NCI-H187 treated with DMSO at 0.1 percent for 48 hours (cell line): ENCODE data around the gene ANTXRL.
"Not testable (repeated sequence)": the region's sequence is repeated elsewhere in the genome, so short reads cannot be mapped to it uniquely, and the experiment has no call there.

Source experiments
- DNase-seq: peaks from one replicate; lab custom pipeline; 2025; lab: John Stamatoyannopoulos, UW

Gene ANTXRL

DNA sequence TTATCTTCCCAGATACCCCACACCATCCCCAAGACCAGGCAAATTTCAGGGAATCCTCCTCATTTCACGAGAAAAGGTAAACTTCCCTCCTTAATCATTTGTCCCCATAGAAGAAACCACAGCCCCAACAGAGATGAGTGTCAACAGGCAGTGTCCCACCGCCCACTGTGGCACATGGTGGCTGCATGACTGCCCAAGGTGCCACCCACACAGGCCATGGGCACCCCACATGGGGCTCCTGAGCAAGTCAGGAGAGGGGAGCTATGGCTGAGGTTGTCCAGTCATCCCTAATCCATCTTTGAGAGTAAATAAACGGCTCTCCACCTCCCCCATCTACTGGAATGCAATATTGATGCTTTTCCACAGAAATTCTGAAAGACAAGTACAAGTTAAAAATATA, 44.1 kb downstream of the ANTXRL start:
- no peak for DNase-seq

GRCh38 chr10:46365484-46365883, 78.7 kb downstream of the ANTXRL start:
- DNase-seq, result not testable (repeated sequence)

DNA sequence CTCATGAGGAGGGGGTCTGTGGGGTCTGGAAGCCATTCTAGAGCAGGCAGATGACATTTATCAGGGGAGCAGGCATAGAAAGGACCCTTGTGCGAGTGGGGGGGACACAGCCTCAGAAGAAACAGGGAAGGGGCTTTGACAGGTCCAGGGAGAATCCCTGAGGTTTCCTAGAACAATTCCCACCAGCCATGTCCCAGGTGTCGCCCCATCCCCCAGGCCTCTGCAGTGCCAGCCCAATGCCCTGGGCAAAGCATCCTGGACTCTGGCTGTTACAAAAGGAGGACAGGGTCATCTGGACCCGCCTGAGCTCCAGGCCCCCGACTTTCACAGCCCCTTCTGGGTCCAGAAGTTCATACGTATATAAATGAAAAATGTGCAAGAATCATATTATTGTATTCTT, 80.4 kb downstream of the ANTXRL start:
- DNase-seq, result not testable (repeated sequence)

DNA sequence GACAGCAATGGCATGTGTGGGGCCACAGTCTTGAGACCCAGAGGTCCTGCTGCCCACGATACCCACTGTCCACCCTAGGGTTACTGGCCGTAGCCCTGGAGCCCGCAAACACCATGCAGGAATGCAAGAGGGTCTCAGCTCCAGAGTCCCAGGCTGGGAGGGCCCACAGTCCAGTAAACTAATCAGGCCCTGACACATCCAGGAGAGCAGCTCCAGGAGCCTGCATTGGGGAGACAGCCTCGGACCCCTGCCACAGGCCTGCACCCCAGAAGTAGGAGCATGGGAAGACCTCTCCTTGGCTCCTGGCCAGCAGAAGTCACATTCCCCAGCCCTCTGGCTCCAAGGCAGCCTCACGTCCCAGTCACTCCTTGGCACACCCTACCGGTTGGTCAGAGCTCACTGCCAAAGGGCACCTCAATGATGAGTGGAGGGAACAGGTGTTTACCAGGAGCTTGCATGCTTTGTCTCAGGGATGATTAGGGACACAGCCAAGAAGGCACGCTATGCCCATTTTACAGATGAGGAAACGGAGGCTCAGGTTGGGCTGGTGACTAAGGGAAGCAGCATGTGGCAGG, 81.0 kb downstream of the ANTXRL start:
- not testable (repeated sequence) for DNase-seq

DNA sequence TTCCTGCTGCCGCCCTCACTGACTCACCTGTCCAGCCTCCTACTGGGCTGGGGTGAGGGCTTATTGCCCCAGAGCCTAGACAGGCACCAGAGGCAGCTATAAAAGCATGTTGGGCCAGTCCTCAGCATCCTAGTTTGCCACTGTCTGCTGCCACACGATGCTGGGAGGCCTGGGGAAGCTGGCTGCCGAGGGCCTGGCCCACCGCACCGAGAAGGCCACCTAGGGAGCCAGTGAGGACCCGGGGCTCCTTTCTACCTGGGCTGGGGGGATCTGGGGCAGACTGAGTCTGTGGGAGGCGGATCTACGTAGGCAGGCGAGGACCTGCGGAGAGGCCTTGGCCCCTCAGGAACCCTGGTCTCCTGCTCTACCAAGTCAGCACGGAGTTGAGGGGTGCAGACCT, 82.2 kb downstream of the ANTXRL start:
- DNase-seq, result not testable (repeated sequence)

DNA sequence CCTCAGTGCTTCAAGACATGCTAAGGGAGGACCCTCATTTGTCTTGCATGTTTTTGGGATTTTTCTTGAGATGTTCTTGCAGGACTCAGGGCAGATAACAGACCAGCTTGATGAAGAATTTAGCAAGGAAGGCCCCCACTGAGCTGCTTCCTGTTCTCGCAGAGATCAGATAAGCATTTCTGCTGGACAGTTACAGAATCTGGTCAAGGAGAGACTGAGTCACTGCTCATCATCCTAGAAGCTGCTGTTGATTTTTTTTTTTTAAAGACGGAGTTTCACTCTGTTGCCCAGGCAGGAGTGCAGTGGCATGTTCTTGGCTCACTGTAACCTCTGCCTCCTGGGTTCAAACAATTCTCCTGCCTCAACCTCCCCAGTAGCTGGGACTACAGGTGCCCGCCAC, 87.6 kb downstream of the ANTXRL start:
- DNase-seq, result not testable (repeated sequence)

- DNase-seq, result not testable (repeated sequence)
These were observed 88.6 kb downstream of the ANTXRL start, which contains the start of gene ANXA8L1 for GRCh38 chr10:46375406-46375805. ANXA8L1 (plus strand) TSS chr10:46375776; CDS start chr10:46375852, 76 bp downstream.

GRCh38 chr10:46377022-46377421, 90.2 kb downstream of the ANTXRL start:
- DNase-seq, result not testable (repeated sequence)

- DNase-seq, result not testable (repeated sequence)
These were observed 90.9 kb downstream of the ANTXRL start for GRCh38 chr10:46377651-46378050.

- not testable (repeated sequence) for DNase-seq
These were observed 91.3 kb downstream of the ANTXRL start for GRCh38 chr10:46378108-46378507.

DNA sequence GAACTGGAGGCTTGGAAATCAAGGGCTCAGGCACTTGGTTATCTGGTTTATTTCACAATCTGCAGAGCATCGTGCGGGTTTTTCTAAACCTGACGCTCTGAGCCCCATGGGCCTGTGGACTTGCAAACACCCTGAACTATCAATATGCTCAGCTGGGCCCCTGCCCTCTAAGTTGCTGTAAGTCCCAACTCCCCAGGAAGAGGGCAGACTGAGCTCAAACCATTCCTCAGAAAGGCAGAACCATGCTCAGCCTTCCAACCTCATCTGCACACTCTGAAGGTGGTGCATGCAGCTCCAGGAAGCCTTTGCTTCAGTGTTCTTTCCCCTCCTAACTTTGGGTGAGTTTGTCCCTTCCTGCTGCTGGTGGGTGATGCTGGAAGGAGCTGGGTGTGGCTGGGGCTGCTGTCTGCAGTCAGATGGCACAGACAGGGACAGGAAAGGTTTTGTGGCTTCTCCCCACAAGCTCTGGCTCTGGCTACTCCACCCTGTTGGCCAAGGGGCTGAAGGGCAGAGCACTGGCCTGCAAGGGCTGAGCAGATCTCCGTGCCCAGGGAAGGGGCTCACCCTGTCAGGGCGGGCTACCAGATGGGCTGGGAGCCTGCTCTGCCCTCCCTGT, 92.5 kb downstream of the ANTXRL start:
- not testable (repeated sequence) for DNase-seq
